Activated CD4-positive, CD25-positive, alpha-beta regulatory T cell treated with anti-CD3 and anti-CD28 coated beads, Interleukin-2, amount 50 U/mL, for 72 hours (primary cell): ENCODE results near the gene ZFHX3.

Experiments
- DNase-seq: peaks from one replicate; pipeline ENCODE4 v3.0.0; 2021

ZFHX3 gene

DNA sequence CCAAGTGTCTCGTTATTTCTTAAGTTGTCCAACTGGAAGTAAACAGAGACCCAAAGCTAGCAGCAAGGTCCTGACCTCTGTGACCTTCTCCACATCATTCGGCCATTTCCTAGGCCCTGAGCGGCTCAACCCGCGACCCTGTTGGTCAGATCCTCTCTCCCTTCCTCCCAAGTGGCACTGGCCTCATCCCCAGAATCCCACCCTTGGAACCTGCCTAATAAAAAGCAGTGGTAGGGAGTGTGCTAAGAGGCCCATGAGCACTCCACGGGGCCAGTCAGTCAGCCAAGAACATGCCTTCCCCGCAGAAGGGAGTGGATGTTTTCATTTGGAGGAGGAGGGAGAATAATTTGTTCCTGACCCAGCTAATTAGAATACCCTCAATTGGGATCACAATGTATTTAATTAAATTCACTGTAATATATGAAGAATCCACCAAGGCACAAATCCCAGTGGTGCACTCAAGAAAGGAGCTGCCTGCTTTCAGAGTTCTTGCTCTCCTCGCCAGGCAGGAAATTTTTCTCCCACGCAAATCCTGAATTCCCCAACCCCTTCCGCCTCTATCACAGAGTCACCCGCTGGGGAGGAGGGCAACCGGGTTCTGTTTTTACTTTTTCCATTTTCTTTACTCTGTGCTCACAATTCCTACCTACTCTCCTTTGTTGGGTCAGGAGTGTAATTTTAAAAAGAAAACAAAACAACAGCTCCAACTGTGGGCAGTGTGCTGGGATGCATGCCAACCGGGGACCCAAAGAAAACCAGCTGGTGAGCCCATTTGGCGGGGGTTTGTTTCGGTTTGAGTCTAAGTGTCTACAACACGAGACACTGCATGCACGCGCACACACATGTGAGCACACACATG, 153.4 kb downstream of the ZFHX3 start:
- DNase-seq, result no peak

DNA sequence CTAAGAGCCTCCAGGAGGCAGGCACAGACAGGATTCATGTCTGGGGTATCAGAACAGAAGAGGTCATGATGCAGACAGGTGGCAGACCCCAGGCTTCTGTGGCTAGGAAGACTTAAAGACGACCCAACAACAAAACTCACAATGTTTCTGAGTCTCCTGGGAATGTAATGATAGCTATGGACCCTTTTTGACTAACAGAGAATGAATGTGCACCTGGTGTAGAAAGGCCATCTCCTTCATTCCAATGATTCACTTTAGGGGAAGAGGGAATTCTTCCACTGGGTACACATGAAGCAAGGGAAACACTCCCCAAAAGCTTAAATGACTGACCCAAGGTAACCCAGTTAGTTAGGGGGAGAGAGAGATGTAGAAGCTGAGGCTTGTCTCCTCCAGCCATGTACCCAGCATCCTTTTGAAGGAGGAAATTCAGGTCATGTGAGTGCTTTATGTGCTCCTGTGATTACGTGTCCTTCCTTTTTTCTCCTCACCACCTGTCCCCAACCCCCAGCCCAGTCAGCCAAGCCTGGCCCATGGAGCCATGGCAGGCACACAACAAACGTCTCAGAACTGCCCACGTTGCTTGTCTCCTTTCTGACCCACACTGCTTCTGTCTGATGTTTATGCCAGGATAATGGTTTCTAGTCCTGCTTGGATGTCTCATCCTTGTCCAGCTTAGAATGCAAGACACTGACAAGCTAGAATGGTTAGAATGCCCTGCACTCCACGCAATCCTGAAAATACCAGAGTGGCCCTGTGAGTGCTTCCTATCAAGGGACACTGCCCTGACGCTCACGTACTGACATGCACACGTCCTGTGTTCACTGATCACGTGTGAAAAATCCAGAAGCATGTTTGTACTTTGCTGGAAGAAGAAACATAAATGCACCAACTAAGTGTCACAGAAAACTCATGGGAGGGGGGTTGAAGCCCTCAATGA, 156.4 kb downstream of the ZFHX3 start:
- DNase-seq, result no peak

DNA sequence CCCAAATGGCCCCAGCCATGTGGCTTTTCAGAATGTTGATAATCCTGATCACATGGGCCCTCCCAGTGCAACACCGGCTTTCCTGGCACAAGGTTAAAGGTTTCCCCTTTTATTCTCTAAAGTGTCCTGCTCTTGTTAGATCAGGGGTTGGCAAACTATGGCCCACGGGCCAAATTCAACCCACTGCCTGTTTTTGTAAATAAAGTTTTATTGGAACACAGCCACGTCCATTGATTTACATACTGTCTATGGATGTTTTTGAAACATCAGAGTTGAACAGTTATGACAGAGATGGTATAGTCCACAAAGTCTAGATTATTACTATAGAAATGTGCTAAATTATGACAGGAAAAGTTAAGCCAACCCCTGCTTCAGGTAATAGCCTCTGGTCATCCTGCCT, 157.3 kb downstream of the ZFHX3 start:
- DNase-seq, result no peak

DNA sequence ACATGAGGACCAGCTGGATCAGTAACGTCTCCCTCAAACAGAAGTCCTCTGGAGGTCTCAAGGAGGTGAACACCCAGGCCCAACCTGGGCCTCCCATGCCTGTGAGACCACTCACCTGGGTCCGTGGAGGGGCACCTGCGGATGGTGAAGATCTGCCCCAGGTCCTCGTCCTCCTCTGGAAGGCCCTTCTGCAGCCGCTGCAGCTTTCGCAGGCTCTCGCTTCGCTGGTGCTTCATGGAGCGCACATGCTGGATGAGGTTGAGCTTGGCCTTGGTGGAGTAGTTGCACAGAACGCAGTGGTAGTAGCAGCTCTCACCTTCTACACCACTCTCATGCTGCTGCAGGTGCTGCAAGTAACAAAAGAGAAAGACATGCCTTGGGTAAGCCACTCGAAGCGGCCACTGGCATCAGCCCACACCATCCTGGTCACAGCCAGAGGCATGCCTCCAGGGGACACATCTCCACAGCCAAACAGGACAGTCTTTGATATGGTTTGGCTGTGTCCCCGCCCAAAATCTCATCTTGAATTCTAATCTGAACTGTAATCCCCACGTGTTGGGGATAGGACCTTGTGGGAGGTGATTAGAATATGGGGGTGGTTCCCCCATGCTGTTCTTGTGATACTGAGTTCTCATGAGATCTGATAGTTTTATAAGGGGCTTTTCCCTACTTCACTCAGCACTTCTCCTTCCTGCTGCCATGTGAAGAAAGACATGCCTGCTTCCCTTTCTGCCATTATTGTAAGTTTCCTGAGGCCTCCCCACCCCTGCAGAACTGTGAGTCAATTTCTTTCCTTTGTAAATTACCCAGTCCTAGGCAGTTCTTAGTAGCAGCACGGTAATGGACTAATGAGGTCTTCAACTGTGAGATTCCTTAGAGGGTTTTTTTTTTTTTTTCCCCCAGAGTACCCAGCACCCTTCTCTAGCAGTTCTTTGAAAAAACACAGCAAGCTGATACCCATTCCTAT, 158.0 kb downstream of the ZFHX3 start:
- no peak for DNase-seq

DNA sequence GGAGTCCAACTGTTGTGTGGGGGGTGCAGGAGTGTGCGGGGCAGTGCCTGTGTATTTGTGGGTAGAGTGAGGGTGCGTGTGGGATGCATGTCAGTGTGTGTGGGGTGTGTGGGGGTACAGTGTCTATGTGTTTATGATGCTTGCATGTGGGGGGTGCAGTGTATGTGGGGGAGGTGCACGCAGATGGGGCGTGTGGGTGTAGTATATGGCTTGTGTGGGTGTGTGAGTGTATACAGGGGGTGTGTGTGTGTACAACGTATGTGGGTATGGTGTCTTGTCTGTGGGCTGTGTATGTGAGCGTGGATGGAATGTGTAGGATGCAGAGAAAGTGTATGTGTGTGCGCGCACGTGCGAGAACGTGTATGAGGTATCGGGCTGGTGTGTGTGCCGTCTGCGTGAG, 160.4 kb downstream of the ZFHX3 start:
- no peak for DNase-seq

DNA sequence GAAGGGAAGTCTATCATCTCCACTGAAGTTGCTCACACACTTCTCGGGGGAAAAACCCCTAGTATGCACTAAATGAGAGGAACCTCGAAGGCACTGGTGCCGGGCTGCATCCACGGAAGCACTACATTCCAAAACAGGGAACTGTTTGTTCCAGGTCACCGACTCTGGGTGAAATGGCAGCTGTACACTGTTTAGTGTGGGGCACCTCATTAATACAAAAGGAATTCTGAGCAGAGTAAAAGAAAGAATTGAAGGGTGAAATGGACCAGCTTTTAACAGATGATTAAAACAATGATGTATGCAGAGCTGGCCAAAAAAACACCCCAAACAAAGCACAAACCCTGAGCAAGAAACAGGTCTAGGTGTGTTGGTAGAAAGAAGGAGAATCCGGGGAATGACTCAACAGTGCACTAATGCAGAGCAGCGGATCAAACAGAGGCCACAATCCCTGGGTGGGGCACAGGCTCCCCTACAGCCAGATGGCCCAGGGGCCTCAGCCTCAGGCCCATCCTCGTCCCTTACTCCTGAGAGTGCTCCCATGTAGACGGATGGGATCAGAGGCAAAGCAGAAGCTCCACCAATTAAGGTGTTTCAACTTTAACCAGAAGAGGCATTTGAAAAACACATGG, 161.5 kb downstream of the ZFHX3 start:
- no peak for DNase-seq

DNA sequence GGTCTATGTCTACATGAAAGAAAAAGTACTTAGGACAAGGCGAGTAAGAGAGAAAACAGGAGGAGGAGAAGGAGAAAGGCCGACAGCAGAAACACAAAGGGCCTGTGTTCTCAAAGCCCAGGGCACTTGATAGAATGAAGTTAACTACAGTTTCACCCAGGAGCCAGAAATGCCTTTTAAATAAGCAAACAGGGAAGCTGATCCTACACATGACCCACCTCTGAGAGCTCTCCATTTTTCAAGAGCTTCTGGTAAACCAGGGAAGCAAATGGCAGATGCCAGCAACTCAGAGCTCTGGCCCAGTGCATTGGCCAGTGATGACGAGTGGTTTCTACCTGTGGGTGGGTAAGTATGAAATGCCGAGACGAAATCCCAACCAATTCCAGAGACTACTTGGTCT, 163.4 kb downstream of the ZFHX3 start:
- no peak for DNase-seq

DNA sequence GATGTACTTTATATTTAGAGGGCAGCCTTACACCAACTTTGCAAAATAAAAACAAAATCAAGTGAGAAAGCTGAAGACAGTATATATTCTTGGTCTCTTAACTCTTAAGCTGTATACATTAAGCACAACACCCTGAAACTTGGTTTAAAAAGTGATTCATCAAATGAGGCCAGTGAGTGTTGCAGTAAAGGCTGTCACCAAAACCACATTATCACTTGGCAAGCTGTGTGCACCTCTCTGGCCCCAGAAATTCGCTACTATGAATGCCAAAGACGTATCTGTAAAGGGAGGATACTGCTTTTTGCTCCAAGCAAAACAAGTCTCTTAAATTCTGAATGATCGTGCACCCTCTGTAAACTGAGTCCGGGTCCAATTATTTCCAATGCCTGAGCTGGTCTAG, 163.9 kb downstream of the ZFHX3 start:
- no peak for DNase-seq

DNA sequence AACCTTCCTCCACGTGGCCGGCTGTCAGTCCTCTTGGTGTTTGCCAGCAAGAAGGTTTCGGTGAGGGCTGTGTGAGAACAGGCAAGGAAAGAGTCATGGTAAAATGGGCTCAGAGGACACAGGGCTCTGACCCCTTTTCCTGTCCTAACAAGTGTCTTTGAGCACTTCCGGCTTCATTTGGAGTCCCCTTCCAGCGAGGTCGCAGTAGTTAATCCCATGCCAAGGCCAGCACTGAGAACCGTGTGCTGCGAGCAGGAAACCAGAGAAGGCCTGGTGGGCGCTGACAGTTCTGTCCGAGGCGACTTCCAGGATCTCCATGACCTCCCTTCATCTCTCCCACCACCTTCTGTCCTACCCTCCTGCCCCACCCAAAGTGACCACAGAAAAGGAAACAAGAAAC, 168.1 kb downstream of the ZFHX3 start:
- no peak for DNase-seq

DNA sequence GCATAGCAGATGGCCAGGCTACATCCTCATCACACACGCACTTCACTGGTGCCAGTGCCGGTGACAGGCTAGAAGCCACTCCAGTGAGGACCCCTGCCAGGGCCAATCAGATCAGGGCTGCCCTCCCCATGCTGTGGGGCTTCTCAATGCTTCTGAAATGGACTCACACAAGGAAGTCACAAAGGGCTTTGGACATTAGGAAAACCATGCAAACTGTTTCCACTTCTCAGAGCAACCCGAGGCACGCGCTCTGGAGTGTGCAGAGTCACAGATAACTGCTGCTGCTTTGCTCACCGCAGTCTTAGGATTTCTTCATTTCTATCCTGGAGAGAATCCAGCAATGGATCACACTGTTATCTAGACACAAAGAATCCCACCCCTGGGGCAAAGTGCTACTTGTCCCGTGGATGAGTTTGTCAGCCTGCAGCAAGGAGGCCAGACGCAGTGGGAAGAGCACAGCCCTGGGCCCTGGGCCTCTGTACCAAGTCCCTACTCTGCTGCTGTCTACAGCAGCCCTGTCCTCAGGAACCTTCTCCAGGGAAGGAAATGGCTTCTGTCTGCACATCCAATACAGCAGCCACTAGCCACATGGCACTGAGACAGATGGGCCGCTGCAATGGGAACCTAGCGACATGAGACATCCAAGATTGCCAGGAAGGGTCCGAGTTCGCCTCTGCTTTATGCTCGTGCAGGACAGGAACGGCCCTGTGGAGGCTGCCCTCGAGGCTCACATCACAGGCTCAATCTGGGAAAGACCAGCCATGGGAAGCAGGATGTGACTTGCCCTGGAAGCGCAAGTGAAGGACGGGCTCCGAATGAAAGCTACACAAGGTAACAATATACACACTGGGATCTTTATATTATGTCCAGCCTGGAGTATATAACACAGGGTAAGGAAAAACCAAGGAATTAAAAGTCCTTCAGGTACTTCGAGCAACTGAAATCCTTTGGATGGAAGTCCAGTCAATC, 169.3 kb downstream of the ZFHX3 start:
- DNase-seq, result no peak

DNA sequence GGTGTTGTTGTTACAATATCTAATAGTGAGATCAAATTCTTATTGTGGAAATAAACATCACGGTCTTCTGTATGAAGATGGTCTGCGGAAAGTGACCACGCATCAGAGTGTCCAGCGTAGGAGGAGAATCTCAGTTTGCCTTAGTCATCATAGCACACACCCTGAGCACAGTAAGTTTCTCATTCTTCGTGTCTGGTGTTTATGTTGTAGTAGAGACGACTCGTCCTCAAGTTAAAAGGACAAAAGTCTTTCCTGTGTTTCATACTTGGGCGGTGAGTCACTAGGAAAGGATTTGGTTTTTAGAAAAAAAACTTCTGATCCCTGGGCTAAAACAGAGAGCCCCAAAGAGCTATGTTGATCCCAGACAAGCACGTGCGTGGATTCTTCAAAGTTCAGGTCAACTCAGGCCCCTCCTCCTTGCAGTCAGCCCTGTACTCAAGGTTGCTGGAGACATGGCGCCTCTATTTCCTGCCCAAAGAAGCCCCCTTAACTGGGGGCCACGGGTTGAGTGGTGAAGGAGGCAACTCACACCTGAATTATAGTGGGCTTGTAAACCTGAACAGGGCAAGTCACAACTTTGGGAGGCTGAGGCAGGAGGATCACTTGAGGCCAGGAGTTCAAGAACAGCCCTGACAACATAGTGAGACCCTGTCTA, 170.4 kb downstream of the ZFHX3 start:
- no peak for DNase-seq

DNA sequence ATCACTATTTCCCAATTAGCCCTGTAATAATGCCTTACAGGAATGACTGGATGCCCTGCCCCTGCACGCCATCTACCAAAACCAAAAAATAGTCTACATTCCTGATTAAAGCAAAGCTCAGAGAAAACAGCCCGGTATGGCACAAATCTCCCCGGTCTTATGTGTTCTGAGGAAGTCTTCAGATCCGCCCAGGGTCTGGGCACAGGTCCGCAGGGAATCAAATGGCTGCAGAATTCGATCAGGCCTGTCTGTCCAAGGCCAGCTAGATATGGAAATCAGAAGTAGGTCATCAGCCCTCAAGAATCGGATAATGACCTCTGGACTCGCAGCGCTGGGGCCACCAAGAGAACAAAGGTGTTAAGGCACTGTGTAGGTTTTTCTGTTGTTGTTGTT, 171.0 kb downstream of the ZFHX3 start:
- no peak for DNase-seq

DNA sequence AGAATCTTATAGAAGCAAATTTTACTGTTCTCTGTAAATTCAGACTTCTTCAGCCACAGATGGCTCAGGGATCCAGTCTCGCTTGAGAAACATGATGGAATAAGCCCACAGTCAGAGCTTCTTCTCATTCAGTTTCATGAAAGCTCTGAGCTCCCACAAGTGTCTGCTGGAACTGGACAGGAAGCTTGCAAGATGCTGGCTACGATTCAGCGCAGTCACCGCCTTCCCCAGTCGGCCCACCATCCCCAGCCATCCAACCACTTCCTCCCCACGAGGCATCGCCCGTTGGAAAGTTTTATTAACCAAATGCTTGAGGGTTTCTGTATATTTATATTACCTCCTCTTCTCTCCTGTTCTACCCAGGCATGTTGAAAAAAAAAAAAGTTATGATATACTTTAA, 171.7 kb downstream of the ZFHX3 start:
- DNase-seq, result no peak

DNA sequence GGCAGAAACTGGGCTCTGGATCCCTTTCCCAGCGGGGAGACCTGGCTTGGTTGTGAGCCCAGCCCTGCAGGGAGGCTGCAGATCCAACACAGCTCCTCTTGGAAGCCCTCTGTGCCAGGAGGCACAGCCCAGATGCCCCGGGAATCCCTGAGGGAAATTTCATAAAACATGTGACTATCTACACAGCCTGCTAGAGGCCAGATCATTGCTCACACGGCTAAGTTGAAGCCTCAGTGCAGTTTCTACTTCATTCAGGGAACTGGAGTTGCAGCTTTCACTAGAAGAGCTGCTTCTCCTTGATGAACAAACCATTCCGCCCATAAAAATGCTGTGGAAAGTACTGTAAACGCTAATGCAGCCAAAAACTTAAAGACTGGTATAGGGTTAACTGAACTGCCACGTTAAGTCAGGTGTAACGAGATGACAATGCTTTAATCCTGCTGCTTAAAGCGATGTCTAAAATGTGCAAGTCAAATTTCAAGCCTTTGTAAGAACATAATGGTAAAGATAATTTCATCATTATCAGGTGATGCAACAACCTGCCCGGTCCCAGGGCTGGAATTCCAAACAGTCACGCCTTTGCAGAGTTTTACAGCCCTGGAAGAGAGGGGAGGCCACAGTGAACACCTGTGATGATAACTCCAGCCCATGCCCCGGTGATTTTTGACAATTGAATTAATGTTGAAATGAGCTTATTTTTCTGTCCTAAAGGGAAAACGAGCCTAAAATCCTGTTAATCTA, 172.5 kb downstream of the ZFHX3 start:
- no peak for DNase-seq

DNA sequence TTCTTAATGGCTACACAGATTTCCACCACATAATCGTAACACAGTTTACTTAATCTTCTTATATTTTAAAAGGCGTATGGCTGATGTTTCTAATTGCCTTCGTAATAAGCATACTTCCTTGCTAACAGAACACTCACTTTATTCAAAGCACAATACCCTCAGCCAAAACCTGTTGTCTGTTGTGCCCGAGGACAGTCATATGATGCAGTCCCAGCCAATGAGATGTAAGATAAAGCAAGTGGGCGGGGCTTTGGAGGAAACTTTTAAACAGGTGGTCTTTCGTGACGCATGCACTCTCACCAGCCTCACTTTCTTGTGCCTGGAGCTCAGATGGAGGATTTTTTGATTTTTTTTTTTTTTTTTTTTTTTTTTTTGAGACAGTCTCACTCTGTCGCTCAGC, 174.1 kb downstream of the ZFHX3 start:
- no peak for DNase-seq

DNA sequence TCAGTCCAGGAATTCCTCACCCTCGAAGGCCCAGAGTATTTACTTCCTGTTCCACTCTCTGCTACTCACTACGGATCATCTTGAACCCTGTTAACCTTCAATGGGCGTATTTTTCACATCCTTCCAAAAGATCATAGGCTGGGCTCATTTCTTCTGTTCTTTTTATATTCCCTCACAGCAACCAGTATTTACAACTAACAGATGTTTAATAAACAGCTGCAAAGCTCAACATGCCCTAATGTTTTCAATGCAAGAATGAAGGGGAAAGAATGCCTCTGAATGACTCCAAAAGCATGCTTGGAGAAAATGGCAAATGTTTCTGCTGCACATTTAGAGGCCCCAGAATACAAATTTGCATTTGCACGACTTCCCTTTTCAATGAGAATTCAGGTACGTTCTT, 174.9 kb downstream of the ZFHX3 start:
- DNase-seq, result no peak

DNA sequence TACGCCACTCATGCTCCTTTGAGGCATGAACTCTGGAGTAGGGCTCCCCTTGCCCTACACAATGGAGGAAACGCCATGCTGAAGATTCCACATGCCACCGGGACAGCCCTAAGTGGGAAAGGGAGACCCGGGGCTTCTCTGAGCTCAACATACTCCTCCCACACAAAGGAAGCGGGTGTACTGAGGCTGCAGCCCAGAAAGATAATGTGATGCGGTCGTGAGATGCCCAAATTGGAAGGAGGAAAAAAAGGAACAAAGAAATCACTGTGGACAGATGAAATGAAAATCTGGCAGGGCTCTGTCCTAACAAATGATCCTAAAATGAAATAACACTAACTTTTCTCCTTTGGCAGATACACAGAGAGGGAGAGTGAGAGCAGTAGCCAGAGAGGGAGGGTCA, 182.1 kb downstream of the ZFHX3 start:
- DNase-seq, result no peak

DNA sequence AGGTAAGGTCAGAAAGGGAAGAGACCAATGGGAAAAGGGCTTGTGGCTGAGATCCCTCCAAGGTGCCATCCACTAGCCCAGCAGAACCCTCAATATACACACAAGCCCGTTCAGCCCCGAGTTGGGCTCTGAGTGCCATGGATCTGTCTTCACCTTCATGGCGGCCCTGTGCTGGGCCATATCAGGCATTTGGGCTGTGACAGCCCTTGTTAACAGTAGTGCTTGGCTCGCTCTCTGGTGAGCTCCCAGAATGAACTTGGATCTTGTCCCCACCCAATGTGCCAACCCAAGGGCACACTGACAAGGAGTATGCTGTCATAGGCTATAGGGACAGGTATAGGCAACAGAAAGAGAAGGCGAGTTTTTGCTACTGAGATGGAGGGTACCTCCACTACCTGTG, 182.7 kb downstream of the ZFHX3 start:
- no peak for DNase-seq

DNA sequence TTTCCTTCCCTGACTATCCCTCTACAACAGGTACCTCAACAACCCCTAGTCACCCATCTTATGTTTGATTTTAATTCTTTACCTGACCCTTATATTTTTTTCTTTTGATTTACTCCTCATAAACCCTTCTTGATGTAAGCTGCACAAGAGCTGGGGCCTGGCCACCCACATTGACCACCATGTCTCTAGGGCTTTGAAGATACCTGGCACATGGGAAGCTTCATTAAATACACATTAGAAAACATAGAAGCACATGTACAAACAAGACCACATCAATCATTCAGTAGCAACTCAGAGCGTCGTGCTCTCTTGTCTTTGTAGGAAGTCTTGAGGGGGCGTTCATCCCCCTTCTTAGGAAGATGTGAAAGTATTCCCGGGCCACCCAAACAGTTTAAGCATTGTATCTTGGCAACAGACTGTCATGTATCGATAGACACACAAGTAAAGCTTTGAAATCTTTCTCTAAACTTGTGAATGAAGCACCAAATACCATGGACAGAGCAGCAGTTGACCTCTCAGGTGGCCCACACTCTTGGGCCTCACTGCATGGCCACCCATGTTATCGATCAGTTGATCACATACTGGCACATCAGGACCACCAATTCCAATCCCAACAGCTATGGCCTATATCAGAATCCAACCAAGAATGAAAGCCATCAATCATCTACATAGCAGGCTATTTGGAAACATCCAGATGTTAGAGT, 183.6 kb downstream of the ZFHX3 start:
- DNase-seq, result no peak
